Activated CD4-positive, alpha-beta T cell treated with anti-CD3 and anti-CD28 coated beads, Interleukin-2, amount 10 ng/mL, durations not matched to agents 24 days and 14 days (primary cell): ENCODE data around the gene TMEM132C. TPM values are rescaled to one million over a fixed set of nuclear protein-coding genes. Genes with fewer than 3 reads are reported as not detected.

Source experiments
- DNase-seq: peaks from one replicate; pipeline ENCODE4 v3.0.0; 2022
- H3K27ac Mint-ChIP-seq: one replicate; pipeline ENCODE4 v1.8.0; 2022; ENCODE audit warnings: mild to moderate bottlenecking, mixed read lengths
- H3K27me3 Mint-ChIP-seq: one replicate; pipeline ENCODE4 v1.8.0; 2022; ENCODE audit warnings: mixed read lengths
- H3K36me3 Mint-ChIP-seq: one replicate; pipeline ENCODE4 v1.8.0; 2022; ENCODE audit warnings: low read depth, mild to moderate bottlenecking, mixed read lengths
- H3K4me1 Mint-ChIP-seq: one replicate; pipeline ENCODE4 v1.8.0; 2021; ENCODE audit warnings: mixed read lengths
- H3K4me3 Mint-ChIP-seq: one replicate; pipeline ENCODE4 v1.8.0; 2022; ENCODE audit warnings: mild to moderate bottlenecking, moderate library complexity, mixed read lengths
- H3K9me3 Mint-ChIP-seq: one replicate; pipeline ENCODE4 v1.8.0; 2021; ENCODE audit warnings: mixed read lengths
- intact Hi-C: fragments of 100-400 bp; cut with micrococcal nuclease; formaldehyde crosslinking; loops from one replicate; pipeline ENCODE4 v1.15.1; 2023
- total RNA-seq: library from RNA; stranded (reverse); gene quantifications from 2 replicates; pipeline ENCODE4 v1.2.3, GENCODE V29; 2022

The TMEM132C gene
- total RNA-seq, 1 donor from 2014 or later: not detected

DNA sequence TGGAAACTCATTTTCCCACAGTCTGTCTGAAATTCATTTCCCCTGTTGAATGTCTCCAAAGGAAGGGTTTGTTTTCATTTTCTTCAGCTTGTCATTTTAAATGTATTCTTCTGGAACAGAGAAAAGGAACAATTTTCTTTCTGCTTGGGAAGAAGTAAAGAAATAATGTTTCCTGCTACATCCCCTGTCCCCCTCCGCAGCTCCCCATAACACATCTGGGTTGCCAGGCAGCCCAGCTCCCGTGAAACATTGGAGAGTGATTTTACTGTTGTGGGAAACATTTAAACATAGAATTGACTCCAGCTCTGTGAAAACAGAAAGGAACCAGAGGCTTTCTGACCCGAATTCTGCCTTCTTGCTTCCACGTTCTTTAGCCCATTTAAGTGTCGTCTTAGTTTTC is 159.5 kb downstream of the TMEM132C start:
- intact Hi-C loops: no loop called here
- Mint-ChIP-seq H3K9me3 (no peaks in the 10 kb centered on the region), H3K27me3 (no peaks in the 10 kb centered on the region), H3K4me3 (no peak overlapping the region), H3K4me1 (no peaks in the 10 kb centered on the region), H3K36me3 (no peaks in the 10 kb centered on the region), H3K27ac (no peak overlapping the region)
- no peak for DNase-seq

GRCh38 chr12:128439796-128440195 is 172.8 kb downstream of the TMEM132C start:
- H3K36me3 Mint-ChIP-seq: no peaks in the 10 kb centered on the region
- no peak overlapping the region for H3K27ac Mint-ChIP-seq
- H3K4me3 Mint-ChIP-seq: no peak overlapping the region
- intact Hi-C loops: no loop called here
- H3K27me3 Mint-ChIP-seq: no peaks in the 10 kb centered on the region
- peaks cover 3% of the 10 kb centered on the region for H3K9me3 Mint-ChIP-seq
- H3K4me1 Mint-ChIP-seq: no peaks in the 10 kb centered on the region
- DNase-seq: no peak

GRCh38 chr12:128442096-128442495 is 175.1 kb downstream of the TMEM132C start:
- Mint-ChIP-seq H3K36me3 (no peaks in the 10 kb centered on the region), H3K4me1 (no peaks in the 10 kb centered on the region), H3K4me3 (no peak overlapping the region), H3K27ac (no peak overlapping the region), H3K27me3 (no peaks in the 10 kb centered on the region), H3K9me3 (no peaks in the 10 kb centered on the region)
- intact Hi-C loops: no loop called here
- no peak for DNase-seq

- no peaks in the 10 kb centered on the region for H3K9me3 Mint-ChIP-seq
- H3K27ac Mint-ChIP-seq: no peak overlapping the region
- H3K36me3 Mint-ChIP-seq: no peaks in the 10 kb centered on the region
- H3K4me3 Mint-ChIP-seq: no peak overlapping the region
- DNase-seq: no peak
- intact Hi-C loops: no loop called here
- H3K27me3 Mint-ChIP-seq: no peaks in the 10 kb centered on the region
- no peaks in the 10 kb centered on the region for H3K4me1 Mint-ChIP-seq
These were observed 177.6 kb downstream of the TMEM132C start for GRCh38 chr12:128444598-128444997.

DNA sequence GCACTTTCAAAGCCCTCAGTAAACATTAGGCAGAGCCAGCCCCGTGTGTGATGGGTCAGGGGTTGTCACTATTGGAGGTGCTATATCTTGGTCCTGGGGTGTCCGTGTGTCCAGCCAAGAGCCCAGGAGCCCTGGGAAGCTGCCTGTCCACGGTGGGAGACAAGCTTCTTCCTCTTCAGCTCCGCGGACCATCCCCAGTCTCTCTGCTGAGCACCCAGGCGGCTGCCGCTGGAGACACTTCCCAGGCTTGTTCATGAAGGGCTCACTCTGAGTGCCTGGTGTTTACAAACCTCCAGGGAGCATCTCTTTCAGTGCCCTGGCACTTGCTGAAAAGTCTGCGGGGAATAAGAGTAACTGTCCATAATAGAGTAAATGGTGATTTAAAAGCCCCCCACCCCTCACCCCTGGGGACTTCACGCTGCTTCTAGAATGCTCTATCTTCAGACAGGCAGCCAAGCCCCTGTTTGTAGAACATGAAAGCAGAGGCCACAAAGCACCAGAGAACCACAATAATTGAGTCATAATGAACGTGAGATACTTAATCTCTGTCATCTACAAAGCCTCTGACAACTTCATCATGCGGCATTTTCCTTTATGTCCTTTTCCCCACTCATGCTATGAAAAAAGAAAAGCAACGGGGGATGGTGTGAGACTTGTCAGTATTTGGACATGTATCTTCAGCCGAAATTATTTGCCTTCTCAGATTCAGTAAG is 178.6 kb downstream of the TMEM132C start:
- Mint-ChIP-seq H3K27ac (no peak overlapping the region), H3K4me3 (no peak overlapping the region), H3K4me1 (no peaks in the 10 kb centered on the region), H3K36me3 (no peaks in the 10 kb centered on the region), H3K27me3 (no peaks in the 10 kb centered on the region), H3K9me3 (no peaks in the 10 kb centered on the region)
- intact Hi-C loops: no loop called here
- DNase-seq: no peak

DNA sequence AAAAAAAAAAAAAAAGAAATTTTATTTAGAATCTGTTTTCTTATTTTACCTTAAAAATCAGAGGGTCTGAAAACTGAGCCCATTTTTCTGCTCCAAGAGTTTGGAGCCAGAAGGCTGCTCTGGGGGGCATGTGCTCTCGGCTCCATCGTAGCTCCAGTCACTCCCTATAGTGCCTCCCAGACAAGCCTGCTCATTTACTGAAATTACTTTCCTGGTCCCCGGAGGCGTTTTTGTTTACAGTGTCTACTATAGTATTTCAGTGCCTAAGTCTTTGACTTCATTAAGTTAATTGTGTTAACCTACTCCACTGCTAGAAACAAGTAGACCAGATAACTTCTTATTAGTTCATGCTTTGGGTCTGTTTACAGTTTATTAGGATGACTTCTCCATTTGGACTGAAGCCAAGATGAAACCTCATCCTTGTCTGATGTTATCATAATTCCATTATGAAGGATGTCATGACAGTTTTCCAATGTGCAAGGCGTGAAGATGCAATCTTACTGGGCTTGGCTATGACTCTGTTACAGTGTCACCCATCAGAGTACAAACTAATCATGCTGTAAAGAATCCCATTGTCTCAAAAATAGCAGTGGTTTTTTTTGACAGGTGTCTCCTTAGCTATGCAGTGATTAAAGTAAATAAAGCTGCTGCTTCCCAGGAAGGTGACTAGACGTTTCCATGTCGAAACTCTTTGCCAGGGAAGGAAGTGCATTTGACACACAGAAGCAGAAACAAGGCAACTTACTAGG is 182.3 kb downstream of the TMEM132C start:
- Mint-ChIP-seq H3K36me3 (no peaks in the 10 kb centered on the region), H3K4me1 (no peaks in the 10 kb centered on the region), H3K9me3 (no peaks in the 10 kb centered on the region), H3K27ac (no peak overlapping the region), H3K4me3 (no peak overlapping the region), H3K27me3 (no peaks in the 10 kb centered on the region)
- DNase-seq: no peak
- intact Hi-C loops: no loop called here

DNA sequence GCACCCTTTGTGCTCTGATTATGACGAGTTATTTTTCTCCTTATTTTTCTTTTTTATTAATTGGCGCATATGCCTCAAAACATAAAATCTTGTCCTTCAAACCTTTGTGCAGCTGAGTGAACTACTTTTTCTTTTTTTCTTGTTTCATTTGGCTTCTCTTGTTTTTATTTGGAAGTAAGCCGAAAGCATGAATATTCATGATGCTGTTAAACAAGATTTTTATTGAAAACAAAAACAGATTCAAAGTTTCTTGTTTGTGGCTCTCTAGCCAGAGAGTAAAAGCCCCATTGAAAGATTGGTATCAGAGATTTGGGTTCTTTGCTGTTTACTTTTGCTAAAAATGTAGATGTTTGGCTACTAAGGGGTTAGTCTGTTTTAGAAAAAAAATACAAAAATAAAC is 183.8 kb downstream of the TMEM132C start:
- Mint-ChIP-seq H3K36me3 (no peaks in the 10 kb centered on the region), H3K9me3 (peaks cover 3% of the 10 kb centered on the region), H3K4me1 (no peaks in the 10 kb centered on the region), H3K4me3 (no peak overlapping the region), H3K27me3 (no peaks in the 10 kb centered on the region), H3K27ac (no peak overlapping the region)
- DNase-seq: no peak
- intact Hi-C loops: no loop called here

DNA sequence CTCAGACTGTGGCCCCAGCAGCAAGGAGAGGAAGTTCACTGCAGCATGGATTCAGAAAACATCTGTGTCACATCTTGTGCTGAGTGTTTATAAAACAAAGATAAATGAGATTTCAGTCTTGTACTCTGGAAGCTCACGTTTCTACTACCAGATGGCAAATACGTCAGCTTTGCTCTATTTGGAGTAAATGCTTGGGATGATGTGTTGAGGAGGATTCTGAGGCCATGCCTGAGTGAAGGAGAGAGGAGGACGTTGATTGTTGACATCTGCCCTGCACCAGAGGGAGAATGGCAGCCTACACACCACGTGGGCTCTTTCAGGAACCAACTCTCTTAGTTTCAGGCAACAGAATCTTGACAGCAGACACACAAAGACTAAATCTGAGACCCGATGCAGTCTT is 188.9 kb downstream of the TMEM132C start:
- Mint-ChIP-seq H3K27ac (no peak overlapping the region), H3K27me3 (no peaks in the 10 kb centered on the region), H3K9me3 (peaks cover 3% of the 10 kb centered on the region), H3K4me3 (no peak overlapping the region), H3K36me3 (no peaks in the 10 kb centered on the region), H3K4me1 (no peaks in the 10 kb centered on the region)
- intact Hi-C loops: no loop called here
- DNase-seq: no peak

- peaks cover 3% of the 10 kb centered on the region for H3K9me3 Mint-ChIP-seq
- no peaks in the 10 kb centered on the region for H3K36me3 Mint-ChIP-seq
- no peaks in the 10 kb centered on the region for H3K4me1 Mint-ChIP-seq
- no peaks in the 10 kb centered on the region for H3K27me3 Mint-ChIP-seq
- no peak overlapping the region for H3K4me3 Mint-ChIP-seq
- H3K27ac Mint-ChIP-seq: no peak overlapping the region
- no peak for DNase-seq
- intact Hi-C loops: no loop called here
These were observed 190.0 kb downstream of the TMEM132C start for GRCh38 chr12:128456922-128457321.

- no peaks in the 10 kb centered on the region for H3K4me1 Mint-ChIP-seq
- peaks cover 3% of the 10 kb centered on the region for H3K9me3 Mint-ChIP-seq
- H3K27ac Mint-ChIP-seq: no peak overlapping the region
- intact Hi-C loops: no loop called here
- no peaks in the 10 kb centered on the region for H3K27me3 Mint-ChIP-seq
- H3K4me3 Mint-ChIP-seq: no peak overlapping the region
- H3K36me3 Mint-ChIP-seq: no peaks in the 10 kb centered on the region
- DNase-seq: no peak
These were observed 191.5 kb downstream of the TMEM132C start for GRCh38 chr12:128458301-128458974.

DNA sequence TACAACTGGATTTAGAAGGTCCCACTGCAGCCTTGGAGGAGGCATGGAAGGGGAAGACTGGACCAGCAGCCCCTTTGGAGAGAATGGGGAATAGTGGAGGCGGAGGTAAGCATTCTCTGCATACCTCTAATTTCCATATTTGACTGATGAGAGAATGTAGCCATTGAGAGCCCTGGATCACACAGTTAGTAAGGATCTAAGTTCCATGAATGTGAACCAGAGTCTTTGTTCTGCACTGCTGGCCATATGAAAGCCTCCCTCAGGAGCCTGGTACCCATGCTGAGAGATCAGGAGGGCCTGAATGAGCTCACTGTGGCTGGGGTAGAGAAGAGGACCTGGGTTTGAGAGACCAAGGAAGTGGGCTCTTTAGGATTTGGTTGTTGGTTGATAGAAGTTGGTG is 192.1 kb downstream of the TMEM132C start:
- Mint-ChIP-seq H3K4me3 (no peak overlapping the region), H3K27ac (no peak overlapping the region)

GRCh38 chr12:128463881-128464280 is 196.9 kb downstream of the TMEM132C start:
- no peak overlapping the region for H3K4me3 Mint-ChIP-seq
- H3K4me1 Mint-ChIP-seq: no peaks in the 10 kb centered on the region
- H3K27ac Mint-ChIP-seq: no peak overlapping the region
- DNase-seq: no peak
- intact Hi-C loops: no loop called here
- no peaks in the 10 kb centered on the region for H3K36me3 Mint-ChIP-seq
- no peaks in the 10 kb centered on the region for H3K27me3 Mint-ChIP-seq
- H3K9me3 Mint-ChIP-seq: no peaks in the 10 kb centered on the region

More for the DNA sequence above, 192.1 kb downstream of the TMEM132C start:
- DNase-seq: no peak
- no peaks in the 10 kb centered on the region for H3K4me1 Mint-ChIP-seq
- intact Hi-C loops: no loop called here
- H3K36me3 Mint-ChIP-seq: no peaks in the 10 kb centered on the region
- peaks cover 3% of the 10 kb centered on the region for H3K9me3 Mint-ChIP-seq
- no peaks in the 10 kb centered on the region for H3K27me3 Mint-ChIP-seq

DNA sequence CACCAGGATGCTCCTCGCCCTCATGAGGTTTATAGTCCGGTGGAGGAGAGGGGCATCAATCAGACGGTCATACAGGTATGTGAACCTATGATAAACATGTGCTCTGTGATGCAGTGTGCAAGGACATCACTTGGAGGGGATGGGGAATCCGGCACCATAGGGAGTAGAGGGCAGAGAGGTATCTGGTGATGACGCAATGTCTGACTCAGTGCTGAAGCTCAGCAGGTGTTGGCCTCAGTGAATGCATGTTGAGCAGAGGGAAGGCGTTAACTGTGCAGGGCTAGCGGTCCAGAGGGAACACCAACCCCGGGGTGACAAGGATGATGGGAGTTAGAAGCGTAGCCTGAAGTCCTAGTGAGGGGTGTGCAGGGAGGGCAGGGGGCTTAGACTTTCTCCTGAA is 200.9 kb downstream of the TMEM132C start:
- Mint-ChIP-seq H3K9me3 (no peaks in the 10 kb centered on the region), H3K36me3 (no peaks in the 10 kb centered on the region), H3K4me3 (no peak overlapping the region), H3K27me3 (no peaks in the 10 kb centered on the region), H3K4me1 (no peaks in the 10 kb centered on the region), H3K27ac (no peak overlapping the region)
- intact Hi-C loops: no loop called here
- DNase-seq: no peak

GRCh38 chr12:128468926-128469325 is 202.0 kb downstream of the TMEM132C start:
- Mint-ChIP-seq H3K27me3 (no peaks in the 10 kb centered on the region), H3K4me3 (no peak overlapping the region), H3K27ac (no peak overlapping the region)

More at GRCh38 chr12:128468926-128469325, 202.0 kb downstream of the TMEM132C start:
- Mint-ChIP-seq H3K9me3 (peaks cover 8% of the 10 kb centered on the region), H3K4me1 (no peaks in the 10 kb centered on the region), H3K36me3 (no peaks in the 10 kb centered on the region)
- intact Hi-C loops: no loop called here
- DNase-seq: no peak
